HG03469 (cell line): Measurements from ENCODE around the gene GPRC5D.

ENCODE experiments used
- ATAC-seq: cut with Tn5 transposase; IDR thresholded peaks from one replicate; pipeline ENCODE4 v1.9.1; 2021; ENCODE audit warnings: mild to moderate bottlenecking, moderate library complexity, moderate number of reproducible peaks; ENCODE audit not compliant: unreplicated experiment

The GPRC5D gene

GRCh38 chr12:12979731-12980259, 27.8 kb upstream of the GPRC5D start:
- ATAC-seq = no peak

DNA sequence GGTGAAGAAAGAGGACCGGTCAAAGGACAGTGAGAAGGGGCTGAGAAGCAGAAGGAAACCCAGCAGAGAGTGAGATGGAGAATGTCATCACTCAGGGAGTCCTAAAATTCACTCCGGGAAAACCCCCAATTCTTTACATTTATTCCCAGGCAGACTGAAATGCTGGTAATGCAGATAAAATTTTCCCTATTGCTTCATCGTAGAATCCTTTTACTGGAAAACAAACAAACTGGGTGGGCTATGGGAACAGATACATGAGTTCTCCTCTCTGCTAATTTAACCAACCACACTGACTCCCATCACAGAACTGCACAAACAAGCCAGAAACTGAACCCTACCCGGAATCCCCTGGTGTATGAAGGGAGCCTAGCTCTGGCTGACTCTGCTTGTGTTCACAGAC, 27.2 kb upstream of the GPRC5D start:
- ATAC-seq = no peak

DNA sequence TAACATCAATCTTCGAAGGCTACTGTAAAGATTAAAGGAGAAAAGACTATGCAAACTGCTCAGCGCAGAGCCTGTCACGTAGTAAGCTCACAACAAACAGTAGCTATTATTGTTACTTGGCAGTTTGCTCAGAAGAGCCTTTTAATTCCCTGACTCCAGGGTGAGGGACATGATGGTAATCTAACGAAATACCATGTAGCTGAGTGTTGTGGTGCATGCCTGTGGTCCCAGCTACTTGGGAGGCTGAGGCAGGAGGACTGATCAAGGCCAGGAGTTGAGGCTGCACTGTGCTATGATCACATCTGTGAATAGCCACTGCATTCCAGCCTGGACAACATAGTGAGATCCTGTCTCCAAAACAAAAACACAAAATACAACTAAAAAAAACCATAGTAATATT, 25.3 kb upstream of the GPRC5D start:
- no peak for ATAC-seq

DNA sequence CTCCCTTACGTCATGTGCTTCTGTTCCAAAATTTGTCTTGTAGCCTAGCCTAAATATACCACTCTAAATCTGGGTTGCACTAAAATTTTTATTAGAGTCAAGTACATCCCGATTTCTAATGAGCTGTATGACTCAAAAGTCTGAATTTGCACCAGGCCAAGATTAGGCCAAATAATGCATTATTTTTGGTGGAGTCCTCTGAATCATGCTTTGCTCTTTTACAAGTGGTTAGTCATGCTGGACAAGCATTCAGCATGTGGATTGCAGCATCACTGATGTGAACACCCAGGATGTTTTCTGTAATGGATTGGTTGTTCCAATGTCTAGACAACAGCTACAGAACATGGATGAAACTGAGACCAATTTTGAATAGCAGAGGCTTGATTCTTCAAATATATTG, 24.4 kb upstream of the GPRC5D start:
- ATAC-seq = no peak

DNA sequence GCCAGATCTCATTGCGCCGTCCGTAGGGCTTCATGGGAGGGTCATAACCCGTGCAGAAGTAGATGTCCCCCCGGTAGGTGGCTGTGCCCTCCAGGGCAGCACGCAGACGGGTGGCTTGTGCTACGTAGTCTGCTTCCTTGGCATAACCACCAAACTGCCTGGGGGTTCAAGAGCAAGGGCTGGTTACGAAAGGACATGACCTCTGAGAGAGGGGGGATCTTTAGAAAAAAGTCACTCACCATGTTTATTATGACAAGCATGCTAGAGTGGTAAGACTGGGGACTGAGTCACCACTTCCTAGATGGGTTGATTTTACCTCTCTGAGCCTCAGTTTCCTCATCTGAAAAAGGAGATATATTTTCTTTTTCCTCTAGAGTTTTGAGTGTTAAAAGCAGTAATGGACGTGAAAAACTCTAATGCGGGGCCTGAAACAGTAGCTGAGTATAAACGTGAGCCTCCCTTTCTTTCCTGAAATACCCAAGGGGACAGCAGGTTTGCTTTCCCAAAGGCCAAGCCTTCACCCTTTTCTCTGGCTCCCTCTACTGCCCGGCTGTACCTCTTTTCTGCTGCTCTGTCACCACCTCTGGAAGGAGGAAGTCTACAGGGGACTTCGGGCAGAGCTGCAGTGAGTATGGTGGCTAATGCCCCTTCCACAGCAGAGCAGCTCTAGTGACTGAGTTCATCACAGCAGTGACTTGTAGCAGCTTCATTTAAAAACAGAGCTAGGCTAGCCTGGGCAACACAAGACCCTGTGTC, 23.5 kb upstream of the GPRC5D start:
- no peak for ATAC-seq

DNA sequence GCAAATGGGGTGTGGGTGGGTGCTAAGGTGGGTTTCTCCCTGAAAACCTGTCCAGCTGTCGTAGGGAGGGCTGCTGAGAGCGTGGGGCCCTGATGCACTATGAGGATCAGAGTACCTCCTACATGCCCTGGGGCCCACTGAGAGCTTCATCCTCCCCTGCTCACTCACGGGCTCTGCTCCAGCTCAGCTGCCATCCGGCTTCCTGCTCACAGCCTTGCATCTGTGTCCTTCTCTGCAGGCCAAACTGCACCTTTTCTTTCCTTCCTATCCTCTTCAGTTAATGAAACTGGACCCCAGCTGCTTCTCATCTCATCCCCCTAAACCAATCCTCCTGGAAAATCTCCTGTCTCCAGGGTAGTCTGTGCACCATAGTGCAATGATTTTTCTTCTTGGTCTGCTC, 22.2 kb upstream of the GPRC5D start:
- no peak for ATAC-seq

DNA sequence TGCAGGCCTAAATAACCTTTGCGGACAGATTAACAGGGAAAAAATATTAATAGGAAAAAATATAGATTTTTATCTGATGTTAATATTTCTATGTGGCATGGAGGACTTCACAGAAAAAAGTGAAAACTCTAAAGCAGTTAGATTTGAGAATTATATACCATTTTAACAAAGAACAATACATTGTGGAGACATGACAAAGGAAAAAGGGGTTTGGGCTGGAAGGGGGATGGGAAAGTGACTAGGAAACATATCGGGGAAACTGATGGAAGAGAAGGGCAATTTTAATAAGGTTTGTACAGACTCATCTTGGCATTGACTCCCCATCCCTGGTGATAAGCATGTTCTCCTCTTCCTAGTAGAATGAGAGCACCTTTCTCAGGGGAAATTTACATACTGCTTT, 21.0 kb upstream of the GPRC5D start:
- no peak for ATAC-seq

GRCh38 chr12:12965836-12966235, 13.9 kb upstream of the GPRC5D start:
- no peak for ATAC-seq

- no peak for ATAC-seq
Observed at GRCh38 chr12:12964255-12964654, 12.3 kb upstream of the GPRC5D start.

DNA sequence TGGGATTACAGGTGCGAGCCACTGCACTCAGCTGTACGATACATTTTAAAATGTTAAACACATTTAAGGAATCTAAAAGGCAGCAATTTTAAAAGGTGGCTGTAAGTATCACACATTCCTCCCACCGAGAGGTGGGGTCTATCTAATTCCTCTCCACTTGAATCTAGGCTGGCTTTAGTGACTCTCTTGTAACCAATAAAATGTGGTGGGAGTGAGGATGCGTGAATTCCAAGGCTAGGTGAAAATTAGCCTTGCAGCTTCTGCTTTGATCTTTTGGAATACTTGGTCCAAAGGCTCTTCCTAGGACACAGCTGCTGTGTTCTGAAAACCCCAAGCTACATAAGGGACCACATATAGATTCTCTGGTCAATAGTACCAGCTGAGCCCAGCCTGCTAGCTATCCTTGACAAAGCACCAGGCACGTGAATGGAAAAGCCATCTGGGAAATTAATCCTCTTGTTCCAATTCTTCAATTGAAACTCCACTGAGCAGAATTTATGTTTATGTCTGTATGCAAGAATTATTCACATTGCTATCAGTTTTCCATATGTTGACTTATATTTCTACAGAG, 8.8 kb upstream of the GPRC5D start:
- ATAC-seq = no peak

DNA sequence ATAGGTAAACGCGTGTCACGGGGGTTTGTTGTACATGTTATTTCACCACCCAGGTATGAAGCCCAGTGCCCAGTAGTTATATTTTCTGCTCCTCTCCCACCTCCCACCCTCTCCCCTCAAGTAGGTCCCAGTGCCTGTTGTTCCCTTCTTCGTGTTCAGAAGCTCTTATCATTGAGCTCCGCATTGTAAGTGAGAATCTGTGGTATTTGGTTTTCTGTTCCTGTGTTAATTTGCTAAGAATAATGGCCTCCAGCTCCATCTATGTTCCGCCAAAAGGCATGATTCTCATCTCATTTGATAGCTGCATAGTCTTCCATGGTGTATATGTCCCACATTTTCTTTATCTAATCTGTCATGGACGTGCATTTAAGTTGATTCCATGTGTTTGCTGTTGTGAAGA, 6.9 kb upstream of the GPRC5D start:
- no peak for ATAC-seq

DNA sequence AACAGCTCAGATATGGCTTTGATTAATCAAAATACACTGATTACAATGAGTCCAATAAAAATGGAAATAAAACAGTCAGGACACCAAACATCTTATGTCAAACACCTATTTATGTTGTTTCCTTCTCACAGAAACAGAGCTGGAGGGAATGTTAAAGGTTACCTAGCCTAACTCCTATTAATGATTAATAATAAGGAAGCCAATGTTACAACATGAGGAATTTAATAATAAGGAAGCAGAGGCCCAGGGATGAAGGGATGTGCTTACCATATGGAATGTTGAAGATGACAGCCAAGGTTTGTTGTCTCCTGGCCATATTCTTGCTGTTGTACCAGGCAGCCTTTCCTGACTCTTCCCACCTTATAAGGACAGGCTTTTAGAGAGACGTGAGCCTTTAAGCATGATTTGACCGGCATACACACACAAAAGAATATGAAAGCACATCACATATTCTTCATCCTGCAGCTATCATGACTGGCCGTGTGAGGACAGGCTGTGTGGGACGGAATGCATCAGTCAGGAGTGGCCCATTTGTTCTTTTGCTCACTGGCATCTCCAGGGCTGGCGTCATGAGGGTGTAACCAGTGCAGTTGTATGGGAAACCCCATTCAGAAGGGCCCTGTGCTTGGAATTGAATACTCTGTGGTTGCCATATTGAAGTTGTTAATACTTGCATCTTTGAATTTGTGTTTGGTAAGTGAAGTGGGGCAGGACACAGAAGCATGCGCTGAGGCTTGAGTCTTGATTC, 3.1 kb upstream of the GPRC5D start:
- no peak for ATAC-seq

GRCh38 chr12:12954356-12954755, 2.4 kb upstream of the GPRC5D start:
- ATAC-seq = no peak

DNA sequence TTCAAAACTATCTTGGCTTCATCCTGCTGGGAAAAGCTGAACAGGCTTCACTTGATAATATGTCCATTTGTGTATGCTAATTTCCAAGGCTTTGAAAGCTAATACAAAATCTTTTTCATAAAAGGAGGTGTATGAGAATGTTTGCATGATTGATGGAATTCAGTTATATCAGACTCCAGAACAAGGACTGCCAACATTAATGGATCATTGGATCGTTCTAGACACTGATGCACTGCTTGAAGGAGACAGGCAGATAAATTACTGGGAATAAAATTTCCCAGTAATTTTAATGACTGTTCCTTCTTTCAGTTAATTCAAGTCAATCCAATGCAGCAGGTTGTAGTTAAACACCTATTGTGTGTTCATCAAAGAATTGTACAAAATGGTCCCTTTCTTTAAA, 466 bp downstream of the GPRC5D start:
- no peak for ATAC-seq

GRCh38 chr12:12947902-12948301, 4.1 kb downstream of the GPRC5D start:
- no peak for ATAC-seq

DNA sequence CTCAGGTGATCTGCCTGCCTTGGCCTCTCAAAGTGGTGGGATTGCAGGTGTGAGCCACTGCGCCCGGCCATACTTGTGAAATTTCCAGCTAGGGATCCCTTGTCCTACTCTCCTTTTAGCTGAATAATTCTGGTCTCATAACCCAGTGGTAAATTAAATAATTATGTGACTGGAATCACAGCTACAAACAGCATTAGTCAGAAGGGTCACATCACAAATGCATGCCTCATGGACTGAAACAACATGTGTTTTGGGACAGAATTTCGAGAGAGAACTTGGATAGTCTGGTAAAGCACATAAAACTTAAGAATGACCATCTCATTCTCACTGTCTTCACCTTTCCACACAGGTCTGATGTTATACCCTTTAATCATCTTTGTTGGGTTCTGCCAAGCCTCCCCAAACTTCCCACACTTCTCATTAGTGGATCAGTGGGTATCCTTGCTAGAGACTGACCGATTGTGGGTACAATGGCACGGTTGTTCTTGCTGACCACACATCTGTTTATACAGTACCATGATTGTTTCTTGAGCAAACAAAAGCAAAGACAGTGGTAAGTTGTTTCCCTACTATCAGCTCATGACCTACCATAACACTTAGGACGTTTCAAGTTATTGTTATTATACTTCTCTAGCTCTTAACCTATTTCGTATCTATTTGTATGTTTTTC, 5.1 kb downstream of the GPRC5D start:
- no peak for ATAC-seq

- ATAC-seq = no peak
Observed at GRCh38 chr12:12945591-12945990, 6.4 kb downstream of the GPRC5D start.

DNA sequence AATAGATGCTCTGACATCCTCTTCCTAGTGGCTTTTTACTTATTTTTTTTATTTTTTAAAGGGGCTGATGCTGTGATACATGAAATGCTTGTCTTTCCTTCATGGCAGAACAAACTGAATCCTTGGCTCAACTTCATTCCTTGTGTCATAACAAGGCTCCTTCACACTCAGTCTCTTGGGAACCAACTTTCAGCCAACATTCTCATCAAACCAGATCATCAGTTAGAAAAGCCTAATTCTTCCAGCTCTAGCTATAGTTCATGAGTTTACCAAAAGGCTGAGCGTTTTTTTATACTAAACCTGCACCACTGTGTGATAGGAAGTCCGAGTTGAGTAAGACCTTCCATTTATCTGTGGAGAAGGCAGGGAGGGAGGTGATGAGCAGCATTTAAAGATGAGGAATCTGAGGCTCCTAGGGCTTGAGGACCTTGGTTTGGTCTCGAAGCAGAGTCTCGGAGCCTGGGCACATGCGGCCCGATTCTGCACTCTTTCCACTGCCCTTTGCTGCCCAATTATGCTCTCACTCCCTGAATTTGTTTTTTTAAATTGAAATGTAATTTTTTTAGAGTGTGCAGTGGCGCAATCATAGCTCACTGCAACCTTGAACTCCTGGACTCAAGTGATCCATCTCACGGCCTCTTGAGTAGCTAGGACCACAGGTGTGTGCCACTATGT, 8.2 kb downstream of the GPRC5D start:
- no peak for ATAC-seq

DNA sequence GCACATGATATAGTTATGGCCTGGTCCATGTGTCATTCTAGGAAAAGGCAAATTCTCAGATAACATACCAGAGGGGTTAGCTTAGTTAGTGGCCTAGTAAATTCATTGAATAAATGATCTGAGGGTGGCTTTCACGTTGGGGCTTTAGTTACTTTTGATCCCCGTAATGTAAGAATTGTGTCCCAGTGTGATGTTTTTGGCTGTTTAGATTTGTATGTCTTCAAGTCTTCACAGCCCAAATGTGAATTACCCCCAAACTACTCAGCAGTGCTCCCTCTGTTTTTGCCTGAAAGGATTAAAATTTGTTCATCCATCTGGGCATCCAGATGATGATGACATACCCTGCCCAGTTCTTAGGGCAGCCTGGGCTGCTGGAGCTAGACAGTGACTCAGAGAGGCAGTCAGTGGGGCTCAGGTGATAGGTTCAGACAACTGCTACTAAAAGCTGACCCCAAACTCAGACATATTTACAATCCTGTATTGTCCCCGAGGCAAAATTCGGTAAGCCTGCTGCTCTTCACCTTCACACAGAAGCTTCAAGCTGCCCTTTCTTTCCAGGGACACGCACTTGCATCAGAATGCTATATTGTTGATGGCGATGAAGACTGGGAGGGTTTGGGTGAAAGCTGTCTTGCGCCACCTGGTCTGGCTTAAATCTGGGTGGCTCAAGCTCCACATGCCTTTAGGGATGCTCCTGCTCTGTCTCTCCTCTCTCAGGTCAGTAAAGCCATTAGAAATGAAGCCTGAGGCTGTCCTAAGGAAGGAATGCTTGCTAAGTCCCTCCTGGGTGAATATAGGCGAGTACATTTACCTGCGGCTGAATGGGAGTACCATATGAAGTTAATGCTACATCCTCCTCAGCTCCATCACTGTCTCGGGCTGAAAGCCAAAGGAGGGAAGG, 10.3 kb downstream of the GPRC5D start:
- ATAC-seq = no peak

- ATAC-seq = no peak
Observed at GRCh38 chr12:12939888-12940287, 12.1 kb downstream of the GPRC5D start.
